A673 (cell line): Measurements from ENCODE around the gene MLN. TPM values are rescaled to one million over a fixed set of nuclear protein-coding genes. Genes with fewer than 3 reads are reported as not detected.

Experiments used
- BruUV-seq: library from RNA; stranded (reverse); fragments of 400-500 nt; replicated peaks from 2 replicates; lab custom pipeline; 2021; lab: Mats Ljungman, UMichigan
- CTCF ChIA-PET: fragments of 300-600 bp; sonication (Branson Sonifier 250); formaldehyde crosslinking; loops from one replicate; lab custom pipeline; 2022; ENCODE audit warnings: antibody characterized with exemption; lab: Charles Lee
- POLR2A ChIA-PET: fragments of 300-600 bp; sonication (Branson Sonifier 250); formaldehyde crosslinking; loops from one replicate; lab custom pipeline; 2022; ENCODE audit warnings: antibody characterized with exemption; ENCODE audit not compliant: low non-redundant PET; lab: Charles Lee
- DNase-seq: peaks from one replicate; pipeline ENCODE4 v3.0.0-alpha.2; 2015; ENCODE audit warnings: low spot score
- H3K27ac ChIP-seq: fragments of 200-600 bp; sonication (generic); 2 replicates; pipeline ENCODE4 v1.5.1; 2016; ENCODE audit warnings: mixed run types, low read depth, mild to moderate bottlenecking, mixed read lengths, antibody characterized with exemption, low read length; ENCODE audit not compliant: poor library complexity, severe bottlenecking
- H3K27me3 ChIP-seq: fragments of 200-600 bp; sonication (generic); replicated peaks from 2 replicates; pipeline ENCODE4 v1.6.1; 2017; ENCODE audit warnings: mixed run types, low read depth, mild to moderate bottlenecking, mixed read lengths, antibody characterized with exemption, low read length; ENCODE audit not compliant: insufficient read depth, poor library complexity
- H3K36me3 ChIP-seq: fragments of 200-600 bp; sonication (generic); 2 replicates; pipeline ENCODE4 v1.6.1; 2016; ENCODE audit warnings: mixed run types, mild to moderate bottlenecking, mixed read lengths, antibody characterized with exemption, low read length; ENCODE audit not compliant: insufficient read depth, poor library complexity, severe bottlenecking
- H3K4me1 ChIP-seq: fragments of 200-600 bp; sonication (generic); 2 replicates; pipeline ENCODE4 v1.6.1; 2017; ENCODE audit warnings: mixed run types, mild to moderate bottlenecking, mixed read lengths, antibody characterized with exemption, low read length; ENCODE audit not compliant: insufficient read depth, poor library complexity, severe bottlenecking
- H3K4me3 ChIP-seq: fragments of 200-600 bp; sonication (generic); 2 replicates; pipeline ENCODE4 v1.5.1; 2016; ENCODE audit warnings: low read depth, mixed run types, mild to moderate bottlenecking, mixed read lengths, low read length; ENCODE audit not compliant: poor library complexity, severe bottlenecking
- H3K9me3 ChIP-seq: fragments of 200-600 bp; sonication (generic); 2 replicates; pipeline ENCODE4 v1.6.1; 2016; ENCODE audit warnings: mixed run types, low read depth, mild to moderate bottlenecking, mixed read lengths, antibody characterized with exemption, low read length; ENCODE audit not compliant: poor library complexity, severe bottlenecking
- EZH2 ChIP-seq: fragments of 200-600 bp; sonication (generic); IDR thresholded peaks from 2 replicates; pipeline ENCODE4 v1.6.1; 2017; ENCODE audit warnings: borderline replicate concordance, low read depth, mild to moderate bottlenecking, mixed read lengths, antibody characterized with exemption, low read length; ENCODE audit not compliant: poor library complexity, severe bottlenecking
- intact Hi-C: fragments of 100-400 bp; cut with micrococcal nuclease; formaldehyde crosslinking; loops from one replicate; pipeline ENCODE4 v1.10.0; 2022; ENCODE audit not compliant: unreplicated experiment
- total RNA-seq: library from RNA; stranded (reverse); gene quantifications from 2 replicates; pipeline ENCODE4 v1.2.3, GENCODE V29; 2021
- TF ChIP-seq, protein P1 (sequence below): fragments of 300-800, 200-600 bp; sonication (generic); conservative IDR thresholded peaks from 2 replicates; pipeline ENCODE4 v1.5.1; 2017; ENCODE audit warnings: low read depth, mild to moderate bottlenecking, antibody characterized with exemption, low read length, moderate library complexity, mixed read lengths

Gene MLN
- total RNA-seq, 1 experiment from 2014 or later, result not detected

DNA sequence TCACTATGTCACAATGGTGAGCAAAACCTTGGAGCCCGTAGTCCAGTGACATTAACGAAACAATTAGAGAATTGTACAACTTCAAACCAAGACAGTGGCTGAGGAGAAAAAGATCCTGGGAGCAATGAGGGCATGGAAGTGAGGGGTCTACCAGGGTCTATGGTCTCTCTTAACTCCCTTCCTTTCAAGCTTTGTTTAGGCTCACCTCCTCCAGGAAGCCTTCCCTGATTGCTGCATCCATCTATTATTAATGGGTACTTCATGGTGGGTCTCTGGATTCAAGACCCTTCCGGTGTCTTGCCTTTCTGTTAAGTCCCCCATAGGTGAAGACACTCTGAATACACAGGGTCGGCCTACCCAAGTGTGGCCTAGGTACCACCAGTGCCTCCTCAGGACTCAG is 38.1 kb upstream of the MLN start:
- POLR2A ChIA-PET, result no interaction called here
- intact Hi-C loops, result loop anchor here (10.0 kb wide), 1 partner anchor 183 kb away; no protein-coding TSS in a partner anchor
- Histone ChIP-seq H3K4me1 (peaks cover 36% of the 10 kb centered on the region), H3K36me3 (no peaks in the 10 kb centered on the region), H3K9me3 (no peaks in the 10 kb centered on the region), H3K27ac (no peak overlapping the region), H3K27me3 (no peaks in the 10 kb centered on the region), H3K4me3 (no peak overlapping the region)
- no peak for DNase-seq
- CTCF ChIA-PET, result no interaction called here
- BruUV-seq, result no TSS peak
- TF ChIP-seq, protein P1, sequence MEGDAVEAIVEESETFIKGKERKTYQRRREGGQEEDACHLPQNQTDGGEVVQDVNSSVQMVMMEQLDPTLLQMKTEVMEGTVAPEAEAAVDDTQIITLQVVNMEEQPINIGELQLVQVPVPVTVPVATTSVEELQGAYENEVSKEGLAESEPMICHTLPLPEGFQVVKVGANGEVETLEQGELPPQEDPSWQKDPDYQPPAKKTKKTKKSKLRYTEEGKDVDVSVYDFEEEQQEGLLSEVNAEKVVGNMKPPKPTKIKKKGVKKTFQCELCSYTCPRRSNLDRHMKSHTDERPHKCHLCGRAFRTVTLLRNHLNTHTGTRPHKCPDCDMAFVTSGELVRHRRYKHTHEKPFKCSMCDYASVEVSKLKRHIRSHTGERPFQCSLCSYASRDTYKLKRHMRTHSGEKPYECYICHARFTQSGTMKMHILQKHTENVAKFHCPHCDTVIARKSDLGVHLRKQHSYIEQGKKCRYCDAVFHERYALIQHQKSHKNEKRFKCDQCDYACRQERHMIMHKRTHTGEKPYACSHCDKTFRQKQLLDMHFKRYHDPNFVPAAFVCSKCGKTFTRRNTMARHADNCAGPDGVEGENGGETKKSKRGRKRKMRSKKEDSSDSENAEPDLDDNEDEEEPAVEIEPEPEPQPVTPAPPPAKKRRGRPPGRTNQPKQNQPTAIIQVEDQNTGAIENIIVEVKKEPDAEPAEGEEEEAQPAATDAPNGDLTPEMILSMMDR, result no peak
- TF ChIP-seq EZH2, result no peak

DNA sequence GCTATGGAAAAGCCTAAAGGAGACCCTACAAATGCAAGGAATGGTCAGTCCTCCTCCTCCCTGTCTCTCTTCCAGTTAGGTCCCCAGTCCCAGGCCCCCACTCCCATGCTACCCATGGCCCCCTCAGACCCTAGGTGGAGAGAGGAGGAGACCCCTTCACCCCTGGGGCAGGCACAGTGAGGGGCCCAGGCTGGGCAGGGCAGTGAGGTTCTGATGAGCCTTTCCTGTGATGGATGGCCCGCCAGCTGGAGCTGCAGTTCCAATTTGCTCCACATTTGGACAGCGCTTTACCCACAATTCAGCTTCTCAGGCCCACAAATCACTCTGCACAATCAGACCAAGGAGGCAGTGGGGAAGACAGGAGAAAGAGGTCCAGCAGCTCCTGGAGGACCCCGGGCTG is 37.3 kb upstream of the MLN start:
- TF ChIP-seq, protein P1, result no peak
- no peak for TF ChIP-seq EZH2
- POLR2A ChIA-PET, result no interaction called here
- H3K4me1 ChIP-seq, result peaks cover 36% of the 10 kb centered on the region
- no peaks in the 10 kb centered on the region for H3K9me3 ChIP-seq
- CTCF ChIA-PET, result interaction anchor here (0.6 to 1.0 kb wide), 2 partner anchors 69 to 214 kb away, joined by 3 read pairs; no protein-coding TSS in a partner anchor
- H3K27ac ChIP-seq, result peak overlapping the region; percentile 58
- intact Hi-C loops, result loop anchor here (10.0 kb wide), 1 partner anchor 184 kb away; no protein-coding TSS in a partner anchor
- no peak for DNase-seq
- no TSS peak for BruUV-seq
- H3K36me3 ChIP-seq, result no peaks in the 10 kb centered on the region
- H3K4me3 ChIP-seq, result no peak overlapping the region
- H3K27me3 ChIP-seq, result no peaks in the 10 kb centered on the region

DNA sequence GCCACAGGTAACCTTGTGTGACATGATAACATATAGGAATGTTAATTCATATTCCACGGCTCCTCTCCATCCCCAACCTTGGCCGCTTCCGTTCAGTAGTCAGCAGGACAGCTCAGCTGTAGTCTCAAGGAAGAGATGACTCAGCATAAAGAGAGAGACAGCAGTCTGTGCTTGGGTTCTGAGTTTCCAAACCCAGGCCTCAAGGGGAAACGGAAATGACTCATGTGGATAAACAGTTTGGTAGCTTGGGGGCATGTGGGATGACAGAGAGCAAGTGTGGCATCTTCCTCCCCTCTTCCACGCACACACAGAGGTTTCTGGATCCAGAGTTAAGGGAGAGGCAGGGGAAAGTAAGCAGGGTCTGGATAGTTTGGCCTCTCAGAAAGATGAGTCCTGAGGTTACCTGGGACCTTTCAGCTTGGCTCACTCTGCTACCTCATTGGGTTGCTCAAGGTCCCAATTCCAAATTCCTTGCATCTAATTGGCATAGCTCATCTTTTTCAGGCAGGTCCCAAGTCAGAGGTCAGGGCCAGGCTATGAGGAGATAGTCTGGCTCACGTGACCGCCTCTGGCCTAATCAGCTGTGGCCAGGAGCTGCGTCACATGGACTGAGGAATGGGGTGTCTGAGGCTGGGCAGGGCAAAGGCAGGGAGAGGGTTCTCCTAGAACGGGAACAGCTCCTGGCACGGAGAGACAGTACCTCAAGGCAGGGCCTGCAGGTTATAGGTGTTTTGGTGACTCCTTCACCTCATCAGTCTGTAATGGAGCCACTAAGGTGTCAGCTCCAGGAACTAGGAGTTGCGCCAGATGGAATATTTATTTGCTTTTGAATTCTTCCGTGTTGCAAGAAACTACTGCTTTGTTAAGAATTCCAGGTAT is 36.5 kb upstream of the MLN start:
- no peak overlapping the region for H3K4me3 ChIP-seq
- no peaks in the 10 kb centered on the region for H3K27me3 ChIP-seq
- POLR2A ChIA-PET, result interaction anchor here (0.6 kb wide), 1 partner anchor 143 kb away, joined by 3 read pairs; no protein-coding TSS in a partner anchor
- CTCF ChIA-PET, result interaction anchor here (0.6 to 2.1 kb wide), 3 partner anchors 69 to 215 kb away, joined by 3 to 4 read pairs (median 3); no protein-coding TSS in a partner anchor
- H3K4me1 ChIP-seq, result peaks cover 36% of the 10 kb centered on the region
- DNase-seq, result peak; percentile 98
- TF ChIP-seq, protein P1, result no peak
- no peak for TF ChIP-seq EZH2
- H3K9me3 ChIP-seq, result no peaks in the 10 kb centered on the region
- intact Hi-C loops, result loop anchor here (10.0 kb wide), 1 partner anchor 185 kb away; no protein-coding TSS in a partner anchor
- peak overlapping the region; percentile 58 for H3K27ac ChIP-seq
- BruUV-seq, result no TSS peak
- no peaks in the 10 kb centered on the region for H3K36me3 ChIP-seq
